GM06990 (cell line): ENCODE measurements around the gene CACNA1F.

Experiments used
- DNase-seq: peaks from one replicate; pipeline ENCODE4 v3.0.0-alpha.2; 2011; ENCODE audit not compliant: insufficient read length; ENCODE audit errors: extremely low read depth
- H3K27me3 ChIP-seq: replicated peaks from 2 replicates; pipeline ENCODE4 v1.6.0; 2011; ENCODE audit warnings: low read length; ENCODE audit not compliant: control insufficient read depth, insufficient read depth
- H3K36me3 ChIP-seq: 2 replicates; pipeline ENCODE4 v1.5.1; 2011; ENCODE audit warnings: low read length; ENCODE audit not compliant: control insufficient read depth, insufficient read depth
- H3K4me3 ChIP-seq: replicated peaks from 2 replicates; pipeline ENCODE4 v1.5.1; 2011; ENCODE audit warnings: low read depth, mild to moderate bottlenecking, control low read depth, low read length
- TF ChIP-seq, protein P1 (sequence below): IDR thresholded peaks from 2 replicates; pipeline ENCODE4 v1.5.1; 2011; ENCODE audit warnings: low read length, control low read depth, mild to moderate bottlenecking, inconsistent platforms; ENCODE audit not compliant: insufficient read depth, poor library complexity, severe bottlenecking

CACNA1F gene

DNA sequence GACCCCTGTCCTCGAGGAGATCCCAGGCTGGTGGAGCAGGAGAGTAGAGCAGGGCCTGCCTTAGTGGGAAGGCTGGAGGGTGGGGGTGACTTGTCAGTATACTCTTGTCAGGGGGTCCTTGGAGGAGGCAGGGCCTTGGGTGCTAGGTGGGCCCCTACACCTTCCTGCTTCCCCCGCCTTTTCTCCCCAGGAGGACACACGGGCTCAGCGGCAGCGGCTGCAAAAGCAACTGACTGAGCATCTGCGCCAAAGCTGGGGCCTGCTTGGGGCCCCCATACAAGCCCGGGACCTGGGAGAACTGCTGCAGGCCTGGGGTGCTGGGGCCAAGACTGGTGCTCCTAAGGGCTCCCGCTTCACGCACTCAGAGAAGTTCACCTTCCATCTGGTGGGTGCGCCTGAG lies 13.4 kb upstream of the CACNA1F start:
- TF ChIP-seq, protein P1, sequence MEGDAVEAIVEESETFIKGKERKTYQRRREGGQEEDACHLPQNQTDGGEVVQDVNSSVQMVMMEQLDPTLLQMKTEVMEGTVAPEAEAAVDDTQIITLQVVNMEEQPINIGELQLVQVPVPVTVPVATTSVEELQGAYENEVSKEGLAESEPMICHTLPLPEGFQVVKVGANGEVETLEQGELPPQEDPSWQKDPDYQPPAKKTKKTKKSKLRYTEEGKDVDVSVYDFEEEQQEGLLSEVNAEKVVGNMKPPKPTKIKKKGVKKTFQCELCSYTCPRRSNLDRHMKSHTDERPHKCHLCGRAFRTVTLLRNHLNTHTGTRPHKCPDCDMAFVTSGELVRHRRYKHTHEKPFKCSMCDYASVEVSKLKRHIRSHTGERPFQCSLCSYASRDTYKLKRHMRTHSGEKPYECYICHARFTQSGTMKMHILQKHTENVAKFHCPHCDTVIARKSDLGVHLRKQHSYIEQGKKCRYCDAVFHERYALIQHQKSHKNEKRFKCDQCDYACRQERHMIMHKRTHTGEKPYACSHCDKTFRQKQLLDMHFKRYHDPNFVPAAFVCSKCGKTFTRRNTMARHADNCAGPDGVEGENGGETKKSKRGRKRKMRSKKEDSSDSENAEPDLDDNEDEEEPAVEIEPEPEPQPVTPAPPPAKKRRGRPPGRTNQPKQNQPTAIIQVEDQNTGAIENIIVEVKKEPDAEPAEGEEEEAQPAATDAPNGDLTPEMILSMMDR, result no peak

DNA sequence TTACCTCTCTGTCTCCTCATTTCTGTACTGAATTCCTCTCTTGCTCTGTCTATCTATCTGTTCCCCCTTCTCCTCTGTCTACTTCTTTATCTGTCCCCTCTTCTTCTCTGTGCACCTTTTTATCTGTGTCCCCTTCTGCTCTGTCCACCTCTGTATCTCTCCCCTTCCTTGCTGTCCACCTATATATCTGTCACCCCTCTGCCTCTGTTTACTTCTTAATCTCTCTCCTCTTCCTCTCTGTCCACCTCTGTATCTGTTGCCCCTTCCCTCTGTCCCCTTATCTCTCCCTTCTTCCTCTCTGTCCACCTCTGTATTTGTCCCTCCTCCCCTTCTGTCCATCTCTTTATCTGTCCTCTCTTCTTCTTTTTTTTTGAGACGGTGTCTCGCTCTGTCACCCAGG lies 11.1 kb upstream of the CACNA1F start:
- Histone ChIP-seq H3K36me3 (peaks cover 1% of the 10 kb centered on the region), H3K27me3 (no peaks in the 10 kb centered on the region), H3K4me3 (no peak overlapping the region)
- DNase-seq, result no peak
- TF ChIP-seq, protein P1, result no peak

More for the DNA sequence above, 13.4 kb upstream of the CACNA1F start:
- no peaks in the 10 kb centered on the region for H3K27me3 ChIP-seq
- H3K36me3 ChIP-seq, result peaks cover 1% of the 10 kb centered on the region
- H3K4me3 ChIP-seq, result no peak overlapping the region
- no peak for DNase-seq

DNA sequence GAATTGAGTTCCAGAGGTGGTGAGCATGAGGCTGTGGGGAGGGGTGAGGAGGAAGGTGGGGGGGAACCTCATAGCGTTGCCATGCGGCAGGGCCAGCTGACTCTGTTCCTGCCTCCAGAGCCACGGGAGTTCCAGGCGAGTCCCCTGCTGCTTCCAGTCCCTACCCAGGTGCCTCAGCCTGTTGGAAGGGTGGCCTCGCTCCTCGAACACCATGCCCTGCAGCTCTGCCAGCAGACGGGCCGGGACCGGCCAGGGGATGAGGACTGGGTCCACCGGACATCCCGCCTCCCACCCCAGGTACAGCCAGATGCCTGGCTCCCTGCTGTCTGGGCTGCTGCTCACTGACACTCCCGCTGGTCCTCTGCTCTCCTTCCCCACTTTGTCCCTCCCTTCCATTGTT lies 10.0 kb upstream of the CACNA1F start:
- no peak for DNase-seq
- H3K4me3 ChIP-seq, result no peak overlapping the region
- H3K27me3 ChIP-seq, result no peaks in the 10 kb centered on the region
- peaks cover 1% of the 10 kb centered on the region for H3K36me3 ChIP-seq
- TF ChIP-seq, protein P1, result no peak

DNA sequence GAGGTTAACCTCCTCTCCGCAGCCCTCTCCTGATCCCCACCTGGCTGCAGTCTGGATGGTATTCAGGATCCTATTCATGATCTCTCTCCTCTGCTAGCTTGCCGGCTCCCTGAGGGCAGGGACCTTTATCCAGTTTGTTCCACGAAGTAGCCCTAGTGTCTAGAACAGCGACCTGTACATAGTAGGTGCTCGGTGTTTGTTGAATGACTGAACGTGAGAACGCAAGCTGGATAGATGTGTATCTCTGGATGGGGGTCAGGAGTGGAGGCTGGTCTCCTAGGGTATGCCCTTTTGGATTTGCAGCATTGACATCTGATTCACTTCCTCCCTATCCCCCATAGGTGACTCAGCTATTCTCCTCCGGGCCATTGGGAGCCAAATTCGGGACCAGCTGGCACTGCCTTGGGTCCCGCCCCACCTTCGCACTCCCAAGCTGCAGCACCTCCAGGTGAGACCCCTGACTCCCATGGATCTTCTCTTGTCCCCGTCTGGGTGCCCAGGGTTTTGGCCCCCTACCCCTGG lies 9.5 kb upstream of the CACNA1F start:
- H3K36me3 ChIP-seq, result peaks cover 1% of the 10 kb centered on the region
- H3K4me3 ChIP-seq, result no peak overlapping the region
- H3K27me3 ChIP-seq, result no peaks in the 10 kb centered on the region
- DNase-seq, result no peak
- TF ChIP-seq, protein P1, result no peak

DNA sequence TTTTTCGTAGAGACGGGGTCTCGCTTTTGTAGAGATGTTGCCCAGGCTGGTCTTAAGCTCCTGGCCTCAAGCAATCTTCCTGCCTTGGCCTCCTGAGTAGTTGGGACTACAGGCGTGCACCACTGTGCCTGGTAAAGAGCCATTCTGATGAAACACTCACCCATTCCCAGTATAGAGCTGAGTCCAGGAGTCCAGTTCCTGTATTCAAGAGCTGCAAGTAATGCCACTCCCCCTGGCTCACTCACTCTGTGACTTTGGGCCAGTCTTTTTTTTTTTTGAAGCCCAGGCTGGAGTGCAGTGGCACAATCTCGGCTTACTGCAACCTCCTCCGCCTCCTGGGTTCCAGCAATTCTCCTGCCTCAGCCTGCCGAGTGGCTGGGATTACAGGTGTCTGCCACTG lies 5.6 kb upstream of the CACNA1F start:
- Histone ChIP-seq H3K4me3 (no peak overlapping the region), H3K36me3 (peaks cover 1% of the 10 kb centered on the region), H3K27me3 (no peaks in the 10 kb centered on the region)
- no peak for DNase-seq
- TF ChIP-seq, protein P1, result no peak

DNA sequence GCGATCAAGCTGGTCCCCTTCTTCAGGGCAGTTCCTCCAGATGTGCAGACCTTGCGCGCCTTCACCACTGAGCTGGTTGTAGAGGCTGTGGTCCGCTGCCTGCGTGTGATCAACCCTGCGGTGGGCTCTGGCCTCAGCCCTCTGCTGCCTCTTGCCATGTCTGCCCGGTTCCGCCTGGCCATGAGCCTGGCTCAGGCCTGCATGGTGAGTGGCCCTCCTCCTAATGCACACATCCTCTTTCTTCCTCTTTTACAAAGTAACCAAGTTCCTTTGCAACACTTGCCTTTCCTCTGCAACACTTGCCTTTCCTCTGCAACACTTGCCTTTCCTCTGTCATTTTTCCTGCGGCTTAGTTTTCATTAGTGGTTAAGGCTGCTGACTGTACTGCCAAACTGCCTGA lies 3.9 kb upstream of the CACNA1F start:
- H3K36me3 ChIP-seq, result no peaks in the 10 kb centered on the region
- no peaks in the 10 kb centered on the region for H3K27me3 ChIP-seq
- DNase-seq, result peak; percentile 35
- H3K4me3 ChIP-seq, result no peak overlapping the region
- TF ChIP-seq, protein P1, result no peak
